Mesothelial cell of epicardium (in vitro differentiated cells): ENCODE data around the gene SOBP. TPM values are rescaled to one million over a fixed set of nuclear protein-coding genes. Genes with fewer than 3 reads are reported as not detected.

Experiments used
- DNase-seq, 2 experiments: peaks; one replicate each; pipeline ENCODE4 v3.0.0; 2021; ENCODE audit warnings: low spot score in 2 of 2; ENCODE audit not compliant: unreplicated experiment in 2 of 2
- H3K27ac Mint-ChIP-seq: 2 replicates; pipeline ENCODE4 v1.8.0; 2021; ENCODE audit warnings: mixed read lengths
- H3K27me3 Mint-ChIP-seq: 2 replicates; pipeline ENCODE4 v1.8.0; 2021; ENCODE audit warnings: low read depth, mixed read lengths
- H3K36me3 Mint-ChIP-seq: 2 replicates; pipeline ENCODE4 v1.8.0; 2021; ENCODE audit warnings: mixed read lengths
- H3K4me1 Mint-ChIP-seq: 2 replicates; pipeline ENCODE4 v1.8.0; 2021; ENCODE audit warnings: mixed read lengths
- H3K4me3 Mint-ChIP-seq: 2 replicates; pipeline ENCODE4 v1.8.0; 2021; ENCODE audit warnings: mild to moderate bottlenecking, moderate library complexity, mixed read lengths
- H3K9me3 Mint-ChIP-seq: 2 replicates; pipeline ENCODE4 v1.8.0; 2021; ENCODE audit warnings: mixed read lengths
- CTCF ChIP-seq: fragments of 200-600 bp; sonication (generic); IDR thresholded peaks from one replicate; pipeline ENCODE4 v1.5.0; 2021; ENCODE audit warnings: antibody characterized with exemption; ENCODE audit not compliant: unreplicated experiment
- total RNA-seq: library from RNA; stranded (reverse); gene quantifications from 3 replicates; pipeline ENCODE4 v1.2.1, GENCODE V29; 2021

Gene SOBP
- total RNA-seq, 1 donor from 2014 or later = 7.6 TPM

GRCh38 chr6:107491760-107492660 is 2.1 kb downstream of the SOBP start:
- Mint-ChIP-seq H3K36me3 (no peaks in the 10 kb centered on the region), H3K27ac (no peak overlapping the region), H3K4me3 (no peak overlapping the region), H3K4me1 (peaks cover 38% of the 10 kb centered on the region), H3K9me3 (no peaks in the 10 kb centered on the region), H3K27me3 (peaks cover 46% of the 10 kb centered on the region)
- no peak for DNase-seq
- no peak for TF ChIP-seq CTCF

- Mint-ChIP-seq H3K4me1 (peaks cover 32% of the 10 kb centered on the region), H3K36me3 (no peaks in the 10 kb centered on the region), H3K27ac (no peak overlapping the region), H3K27me3 (peaks cover 32% of the 10 kb centered on the region), H3K4me3 (no peak overlapping the region), H3K9me3 (no peaks in the 10 kb centered on the region)
- DNase-seq = no peak
- no peak for TF ChIP-seq CTCF
Measured at GRCh38 chr6:107493158-107494057, 3.5 kb downstream of the SOBP start.

GRCh38 chr6:107495196-107495643 is 5.3 kb downstream of the SOBP start:
- Mint-ChIP-seq H3K4me3 (peak overlapping the region; percentile 2), H3K27me3 (peaks cover 24% of the 10 kb centered on the region), H3K4me1 (peaks cover 28% of the 10 kb centered on the region), H3K9me3 (no peaks in the 10 kb centered on the region), H3K36me3 (no peaks in the 10 kb centered on the region), H3K27ac (peak overlapping the region; percentile 81)
- DNase-seq = no peak
- TF ChIP-seq CTCF = no peak

- Mint-ChIP-seq H3K4me3 (no peak overlapping the region), H3K27ac (no peak overlapping the region), H3K27me3 (peaks cover 16% of the 10 kb centered on the region), H3K9me3 (no peaks in the 10 kb centered on the region), H3K36me3 (no peaks in the 10 kb centered on the region), H3K4me1 (peaks cover 28% of the 10 kb centered on the region)
- DNase-seq = no peak
- TF ChIP-seq CTCF = no peak
Measured at GRCh38 chr6:107495971-107496370, 6.1 kb downstream of the SOBP start.

GRCh38 chr6:107496892-107497684 is 7.2 kb downstream of the SOBP start:
- peaks cover 6% of the 10 kb centered on the region for H3K27me3 Mint-ChIP-seq
- TF ChIP-seq CTCF = no peak
- H3K4me3 Mint-ChIP-seq = no peak overlapping the region
- peaks cover 21% of the 10 kb centered on the region for H3K4me1 Mint-ChIP-seq
- H3K27ac Mint-ChIP-seq = no peak overlapping the region
- no peaks in the 10 kb centered on the region for H3K36me3 Mint-ChIP-seq
- H3K9me3 Mint-ChIP-seq = no peaks in the 10 kb centered on the region
- no peak for DNase-seq
